ENCODE data around the gene PTMA.
A peak's percentile ranks its signal among the peaks of the same experiment; 100 is the strongest.
"Not testable (repeated sequence)": the region's sequence is repeated elsewhere in the genome, so short reads cannot be mapped to it uniquely, and the experiment has no call there.

The PTMA gene

DNA sequence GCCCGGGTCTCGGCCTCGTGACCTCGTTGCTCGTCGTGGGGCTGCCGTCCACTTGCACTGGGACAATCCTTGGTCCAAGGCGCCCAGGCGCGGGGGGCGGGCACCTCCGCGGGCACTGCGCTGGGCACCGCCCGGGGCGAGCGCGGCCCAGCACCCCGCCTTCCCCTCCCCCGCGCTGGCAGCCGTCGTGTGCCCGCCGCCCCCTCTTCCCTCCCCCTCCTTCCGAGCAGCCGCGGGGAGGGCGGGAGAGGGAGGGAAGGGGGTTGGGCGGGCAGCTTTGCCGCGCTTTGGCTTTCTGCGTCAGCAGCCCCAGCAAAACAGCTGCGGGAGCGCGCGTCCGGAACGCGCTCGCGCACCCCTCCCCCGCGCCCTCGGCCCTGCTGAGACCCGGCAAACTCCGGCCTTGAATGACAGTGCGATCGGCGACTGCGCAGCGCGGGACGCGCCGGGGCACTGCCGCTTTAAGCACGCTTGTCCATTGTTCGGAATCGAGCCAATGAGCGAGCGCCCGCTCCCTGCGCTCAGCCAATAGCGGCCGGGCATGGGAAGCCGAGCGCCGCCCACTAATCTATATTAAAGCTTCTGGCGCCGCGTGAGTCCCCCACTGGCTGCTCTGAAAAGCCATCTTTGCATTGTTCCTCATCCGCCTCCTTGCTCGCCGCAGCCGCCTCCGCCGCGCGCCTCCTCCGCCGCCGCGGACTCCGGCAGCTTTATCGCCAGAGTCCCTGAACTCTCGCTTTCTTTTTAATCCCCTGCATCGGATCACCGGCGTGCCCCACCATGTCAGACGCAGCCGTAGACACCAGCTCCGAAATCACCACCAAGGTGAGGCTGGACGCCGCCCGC lies at the start of gene PTMA:
Gene PTMA (plus strand): TSS at position 599 of the 846 bp plus-strand sequence. CDS start 182 bp downstream, at position 781.
- peak within 1 kb of the TSS; percentile 98 for H3K9ac ChIP-seq (ENCODE audit: insufficient read length)
- peak within 1 kb of the TSS; percentile 98 for H3K4me3 ChIP-seq
- peaks cover 35% of the 10 kb centered on the region for H3K36me3 ChIP-seq (ENCODE audit: insufficient read depth, low read length)
- peak; percentile 95 for DNase-seq (ENCODE audit: low read depth, low spot score)
- peak within 1 kb of the TSS; percentile 94 for H3K27ac ChIP-seq
- peak; percentile 94 for TF ChIP-seq POLR2AphosphoS5 (IDR thresholded peaks at IDR 0.05; ENCODE audit: borderline replicate concordance, low read depth, low read length)
- TF ChIP-seq EZH2 (IDR thresholded peaks at IDR 0.05) = no peak
- TF ChIP-seq FOXP2 (optimal IDR thresholded peaks at IDR 0.05; ENCODE audit: control extremely low read depth, extremely low read length, insufficient read depth) = peak; percentile 84
- H3K9me3 ChIP-seq (ENCODE audit: low read depth, low read length) = 0 out of 2 replicates have a peak, but pooled peaks cover 3% of the 10 kb centered on the region

- not testable (repeated sequence) for DNase-seq (ENCODE audit: low read depth, low spot score); H3K27ac ChIP-seq; H3K9me3 ChIP-seq (ENCODE audit: low read depth, low read length); H3K4me3 ChIP-seq; H3K9ac ChIP-seq (ENCODE audit: insufficient read length); H3K36me3 ChIP-seq (ENCODE audit: insufficient read depth, low read length)
Observed at GRCh38 chr2:231660073-231660472, 48.3 kb upstream of the PTMA start.

GRCh38 chr2:231660860-231661259 lies 47.5 kb upstream of the PTMA start:
- DNase-seq (ENCODE audit: low read depth, low spot score) = no peak
- no peak for TF ChIP-seq FOXP2 (optimal IDR thresholded peaks at IDR 0.05; ENCODE audit: control extremely low read depth, extremely low read length, insufficient read depth)
- TF ChIP-seq EZH2 (IDR thresholded peaks at IDR 0.05) = no peak
- no peak for TF ChIP-seq POLR2AphosphoS5 (IDR thresholded peaks at IDR 0.05; ENCODE audit: borderline replicate concordance, low read depth, low read length)
- Histone ChIP-seq H3K9ac (ENCODE audit: insufficient read length) (no peak overlapping the region), H3K36me3 (ENCODE audit: insufficient read depth, low read length) (no peaks in the 10 kb centered on the region), H3K9me3 (ENCODE audit: low read depth, low read length) (no peaks in the 10 kb centered on the region), H3K4me3 (no peak overlapping the region), H3K27ac (no peak overlapping the region)

GRCh38 chr2:231661422-231662027 lies 46.8 kb upstream of the PTMA start:
- Histone ChIP-seq H3K36me3 (ENCODE audit: insufficient read depth, low read length) (no peaks in the 10 kb centered on the region), H3K9ac (ENCODE audit: insufficient read length) (no peak overlapping the region), H3K9me3 (ENCODE audit: low read depth, low read length) (no peaks in the 10 kb centered on the region), H3K27ac (no peak overlapping the region), H3K4me3 (no peak overlapping the region)
- no peak for DNase-seq (ENCODE audit: low read depth, low spot score)
- TF ChIP-seq EZH2 (IDR thresholded peaks at IDR 0.05) (no peak), FOXP2 (optimal IDR thresholded peaks at IDR 0.05; ENCODE audit: control extremely low read depth, extremely low read length, insufficient read depth) (no peak), POLR2AphosphoS5 (IDR thresholded peaks at IDR 0.05; ENCODE audit: borderline replicate concordance, low read depth, low read length) (no peak)

GRCh38 chr2:231662028-231662810 lies 46.1 kb upstream of the PTMA start:
- no peak overlapping the region for H3K27ac ChIP-seq
- no peaks in the 10 kb centered on the region for H3K9me3 ChIP-seq (ENCODE audit: low read depth, low read length)
- DNase-seq (ENCODE audit: low read depth, low spot score) = no peak
- H3K36me3 ChIP-seq (ENCODE audit: insufficient read depth, low read length) = no peaks in the 10 kb centered on the region
- H3K4me3 ChIP-seq = no peak overlapping the region
- H3K9ac ChIP-seq (ENCODE audit: insufficient read length) = no peak overlapping the region
- TF ChIP-seq POLR2AphosphoS5 (IDR thresholded peaks at IDR 0.05; ENCODE audit: borderline replicate concordance, low read depth, low read length) = no peak
- TF ChIP-seq FOXP2 (optimal IDR thresholded peaks at IDR 0.05; ENCODE audit: control extremely low read depth, extremely low read length, insufficient read depth) = no peak
- TF ChIP-seq EZH2 (IDR thresholded peaks at IDR 0.05) = no peak

DNA sequence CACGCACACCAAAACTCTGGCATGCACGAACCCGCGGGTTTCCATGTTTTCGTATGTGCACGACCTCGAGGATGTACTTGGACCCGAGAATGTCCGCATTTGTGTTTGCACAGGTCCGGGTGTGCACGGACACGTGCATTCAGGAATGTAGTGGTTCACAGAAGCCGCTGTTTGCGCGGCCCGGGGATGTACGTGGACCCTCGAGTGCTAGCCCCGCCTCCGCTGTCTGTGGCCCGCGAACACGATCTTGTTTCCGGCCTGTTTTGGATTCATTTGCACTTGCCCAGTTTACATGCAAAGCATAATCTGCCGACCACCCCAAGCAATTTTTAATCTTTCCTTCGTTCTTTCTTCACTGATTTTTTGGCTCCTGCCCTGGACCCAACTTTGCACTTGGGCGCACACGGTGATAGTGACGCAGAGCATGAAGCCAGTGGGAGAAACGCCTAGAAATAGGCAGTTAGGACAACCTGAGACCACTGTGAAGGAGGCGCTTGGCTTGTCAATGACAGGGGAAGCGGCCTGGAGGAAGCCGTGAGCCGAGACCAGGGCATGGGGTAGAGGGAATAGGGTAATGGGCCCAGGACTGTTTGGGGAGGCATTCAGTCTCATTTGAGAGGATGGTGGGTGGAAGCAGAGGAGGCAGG lies 45.4 kb upstream of the PTMA start:
- Histone ChIP-seq H3K36me3 (ENCODE audit: insufficient read depth, low read length) (no peaks in the 10 kb centered on the region), H3K27ac (no peak overlapping the region), H3K4me3 (no peak overlapping the region), H3K9me3 (ENCODE audit: low read depth, low read length) (no peaks in the 10 kb centered on the region), H3K9ac (ENCODE audit: insufficient read length) (no peak overlapping the region)
- TF ChIP-seq POLR2AphosphoS5 (IDR thresholded peaks at IDR 0.05; ENCODE audit: borderline replicate concordance, low read depth, low read length) (no peak), EZH2 (IDR thresholded peaks at IDR 0.05) (no peak), FOXP2 (optimal IDR thresholded peaks at IDR 0.05; ENCODE audit: control extremely low read depth, extremely low read length, insufficient read depth) (no peak)
- DNase-seq (ENCODE audit: low read depth, low spot score) = no peak

DNA sequence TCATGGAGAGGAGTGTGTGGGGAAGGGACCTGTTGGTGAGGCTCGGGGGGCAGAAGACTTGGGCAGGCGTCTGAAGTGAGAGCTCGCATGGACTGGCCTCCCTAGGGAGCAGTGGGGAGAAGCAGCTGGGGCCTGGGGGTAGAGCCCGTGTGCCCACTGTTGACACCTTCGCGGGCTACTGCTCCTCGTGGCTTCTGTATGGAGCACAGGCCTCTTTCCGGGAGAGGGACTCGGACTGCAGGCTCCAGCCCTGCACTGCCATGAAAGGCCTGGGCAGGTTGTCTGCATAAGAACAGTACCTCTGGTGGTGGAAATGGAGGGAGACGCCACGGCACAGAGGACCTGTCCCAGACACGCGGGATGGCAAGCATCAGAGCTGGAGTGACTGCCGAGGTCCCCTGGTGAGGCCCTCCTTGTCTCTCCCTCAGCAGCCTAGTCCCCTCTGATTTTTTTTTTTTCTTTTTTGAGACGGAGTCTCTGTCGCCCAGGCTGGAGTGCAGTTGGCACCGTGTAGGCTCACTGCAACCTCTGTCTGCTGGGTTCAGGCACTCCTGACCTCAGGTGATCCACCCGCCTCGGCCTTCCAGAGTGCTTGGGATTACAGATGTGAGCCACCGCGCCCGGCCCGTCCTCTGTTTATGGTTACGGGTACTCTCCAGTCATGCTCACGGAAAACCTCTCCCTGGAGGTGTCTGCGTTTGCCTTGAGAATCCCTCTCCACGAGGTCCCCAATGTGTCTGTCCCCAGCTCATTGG lies 44.7 kb upstream of the PTMA start:
- H3K36me3 ChIP-seq (ENCODE audit: insufficient read depth, low read length) = no peaks in the 10 kb centered on the region
- no peak overlapping the region for H3K4me3 ChIP-seq
- H3K9me3 ChIP-seq (ENCODE audit: low read depth, low read length) = no peaks in the 10 kb centered on the region
- H3K9ac ChIP-seq (ENCODE audit: insufficient read length) = no peak overlapping the region
- no peak for DNase-seq (ENCODE audit: low read depth, low spot score)
- no peak for TF ChIP-seq EZH2 (IDR thresholded peaks at IDR 0.05)
- TF ChIP-seq FOXP2 (optimal IDR thresholded peaks at IDR 0.05; ENCODE audit: control extremely low read depth, extremely low read length, insufficient read depth) = no peak
- no peak for TF ChIP-seq POLR2AphosphoS5 (IDR thresholded peaks at IDR 0.05; ENCODE audit: borderline replicate concordance, low read depth, low read length)
- H3K27ac ChIP-seq = no peak overlapping the region
